ENCODE data around the gene VPS39. TPM values are rescaled to one million over a fixed set of nuclear protein-coding genes. Genes with fewer than 3 reads are reported as not detected.

The VPS39 gene
- total RNA-seq, 3 donors from 2014 or later (not counting 1 experiment from before 2014, with no cell fraction given) = 104 to 115 (median 112) TPM

GRCh38 chr15:42133356-42133755, 74.7 kb downstream of the VPS39 start:
- no peak for ATAC-seq
- Mint-ChIP-seq H3K36me3 (no peaks in the 10 kb centered on the region), H3K4me3 (no peak overlapping the region), H3K9me3 (no peaks in the 10 kb centered on the region), H3K27me3 (ENCODE audit: low read depth in 2 of 2) (peaks cover 9 to 16% of the 10 kb centered on the region in 2 donors), H3K27ac (no peak overlapping the region), H3K4me1 (no peaks in the 10 kb centered on the region)
- no peak overlapping the region for H3K4me3 ChIP-seq (ENCODE audit: low read length)
- DNase-seq = no peak
- intact Hi-C loops (cut with micrococcal nuclease) = no loop called here
- H3K27me3 ChIP-seq (ENCODE audit: control insufficient read depth, insufficient read depth, low read length) = no peaks in the 10 kb centered on the region
- 90% methylated on average over 3 of the region's 4 CpGs for WGBS (ENCODE audit: insufficient coverage)
- H3K36me3 ChIP-seq (ENCODE audit: control insufficient read depth, insufficient read depth, low read length) = no peaks in the 10 kb centered on the region
- no peaks in the 10 kb centered on the region for H3K4me1 ChIP-seq (ENCODE audit: control insufficient read depth, insufficient read depth, low read length)
- H3K27ac ChIP-seq (ENCODE audit: low read length) = no peak overlapping the region
- TF ChIP-seq, protein P1, sequence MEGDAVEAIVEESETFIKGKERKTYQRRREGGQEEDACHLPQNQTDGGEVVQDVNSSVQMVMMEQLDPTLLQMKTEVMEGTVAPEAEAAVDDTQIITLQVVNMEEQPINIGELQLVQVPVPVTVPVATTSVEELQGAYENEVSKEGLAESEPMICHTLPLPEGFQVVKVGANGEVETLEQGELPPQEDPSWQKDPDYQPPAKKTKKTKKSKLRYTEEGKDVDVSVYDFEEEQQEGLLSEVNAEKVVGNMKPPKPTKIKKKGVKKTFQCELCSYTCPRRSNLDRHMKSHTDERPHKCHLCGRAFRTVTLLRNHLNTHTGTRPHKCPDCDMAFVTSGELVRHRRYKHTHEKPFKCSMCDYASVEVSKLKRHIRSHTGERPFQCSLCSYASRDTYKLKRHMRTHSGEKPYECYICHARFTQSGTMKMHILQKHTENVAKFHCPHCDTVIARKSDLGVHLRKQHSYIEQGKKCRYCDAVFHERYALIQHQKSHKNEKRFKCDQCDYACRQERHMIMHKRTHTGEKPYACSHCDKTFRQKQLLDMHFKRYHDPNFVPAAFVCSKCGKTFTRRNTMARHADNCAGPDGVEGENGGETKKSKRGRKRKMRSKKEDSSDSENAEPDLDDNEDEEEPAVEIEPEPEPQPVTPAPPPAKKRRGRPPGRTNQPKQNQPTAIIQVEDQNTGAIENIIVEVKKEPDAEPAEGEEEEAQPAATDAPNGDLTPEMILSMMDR (IDR thresholded peaks at IDR 0.05) = no peak
- no peaks in the 10 kb centered on the region for H3K9me3 ChIP-seq (ENCODE audit: control insufficient read depth, insufficient read depth, low read length)

DNA sequence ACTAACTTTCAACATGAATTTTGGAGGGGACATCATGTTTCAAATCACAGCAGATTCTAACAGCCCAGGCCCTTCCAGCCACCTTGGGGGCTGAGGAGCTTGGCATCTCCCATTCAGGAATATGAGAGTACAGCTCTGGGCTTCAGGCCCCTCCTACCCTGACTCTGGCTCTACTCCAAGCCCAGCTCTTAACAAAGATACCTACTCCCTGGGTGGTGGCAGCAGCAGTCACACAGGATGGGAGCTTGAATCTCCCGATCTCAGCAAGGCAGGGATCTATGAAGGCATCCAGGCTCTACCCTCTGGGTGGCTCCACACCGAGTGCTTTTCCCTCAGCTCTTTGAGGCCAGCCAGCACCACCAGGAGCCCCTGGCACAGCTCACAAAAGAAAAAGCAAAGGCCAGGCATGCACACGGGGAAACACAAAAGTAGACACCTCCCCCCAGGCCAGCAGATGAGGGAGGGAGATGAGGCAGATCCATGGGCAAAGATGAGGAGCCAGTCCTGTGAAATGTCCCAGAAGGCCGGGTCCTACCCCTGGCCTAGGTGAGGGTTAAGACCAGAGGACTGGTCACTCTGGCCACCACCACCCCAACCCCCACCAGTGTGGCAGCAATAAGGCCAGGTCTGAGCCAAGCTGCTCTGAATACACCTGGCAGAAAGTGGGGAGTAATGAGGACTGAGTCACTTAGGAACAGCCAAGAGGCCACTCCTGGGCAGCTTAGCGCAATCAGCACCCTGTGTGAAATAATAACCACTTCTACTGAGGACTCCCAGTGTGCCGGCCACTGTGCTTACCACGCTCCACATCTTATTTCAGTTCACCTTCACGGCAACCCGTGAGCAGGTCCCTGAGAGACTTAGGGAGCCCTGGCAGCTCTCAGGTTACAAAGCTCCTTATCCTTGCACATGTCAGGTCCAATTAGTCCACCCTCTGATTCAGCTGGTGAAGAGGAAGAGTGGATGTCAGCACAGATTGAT, 76.0 kb downstream of the VPS39 start:
- intact Hi-C loops (cut with micrococcal nuclease) = no loop called here
- TF ChIP-seq, protein P1 (IDR thresholded peaks at IDR 0.05) = no peak
- no peak overlapping the region for H3K4me3 Mint-ChIP-seq
- Histone ChIP-seq H3K36me3 (ENCODE audit: control insufficient read depth, insufficient read depth, low read length) (no peaks in the 10 kb centered on the region), H3K27me3 (ENCODE audit: control insufficient read depth, insufficient read depth, low read length) (no peaks in the 10 kb centered on the region), H3K4me1 (ENCODE audit: control insufficient read depth, insufficient read depth, low read length) (no peaks in the 10 kb centered on the region), H3K4me3 (ENCODE audit: low read length) (no peak overlapping the region), H3K9me3 (ENCODE audit: control insufficient read depth, insufficient read depth, low read length) (no peaks in the 10 kb centered on the region), H3K27ac (ENCODE audit: low read length) (no peak overlapping the region)
- WGBS (ENCODE audit: insufficient coverage) = 91% methylated on average over 9 of the region's 9 CpGs
- no peak overlapping the region for H3K27ac Mint-ChIP-seq
- H3K9me3 Mint-ChIP-seq = no peaks in the 10 kb centered on the region
- peaks cover 16% of the 10 kb centered on the region in 2 donors for H3K27me3 Mint-ChIP-seq (ENCODE audit: low read depth in 2 of 2)
- no peaks in the 10 kb centered on the region for H3K36me3 Mint-ChIP-seq
- ATAC-seq = no peak
- H3K4me1 Mint-ChIP-seq = no peaks in the 10 kb centered on the region
- DNase-seq = no peak

- H3K4me3 Mint-ChIP-seq = no peak overlapping the region
- H3K27me3 ChIP-seq (ENCODE audit: control insufficient read depth, insufficient read depth, low read length) = no peaks in the 10 kb centered on the region
- no peak overlapping the region for H3K27ac Mint-ChIP-seq
- H3K4me1 ChIP-seq (ENCODE audit: control insufficient read depth, insufficient read depth, low read length) = no peaks in the 10 kb centered on the region
- DNase-seq (no peak), ATAC-seq (no peak)
- no peak overlapping the region for H3K4me3 ChIP-seq (ENCODE audit: low read length)
- H3K27me3 Mint-ChIP-seq (ENCODE audit: low read depth in 2 of 2) = peaks cover 16% of the 10 kb centered on the region in 2 donors
- intact Hi-C loops (cut with micrococcal nuclease) = no loop called here
- 100% methylated on average over 1 of the region's 1 CpG for WGBS (ENCODE audit: insufficient coverage)
- H3K36me3 Mint-ChIP-seq = no peaks in the 10 kb centered on the region
- no peaks in the 10 kb centered on the region for H3K4me1 Mint-ChIP-seq
- no peaks in the 10 kb centered on the region for H3K9me3 ChIP-seq (ENCODE audit: control insufficient read depth, insufficient read depth, low read length)
- H3K9me3 Mint-ChIP-seq = no peaks in the 10 kb centered on the region
- H3K27ac ChIP-seq (ENCODE audit: low read length) = no peak overlapping the region
- no peaks in the 10 kb centered on the region for H3K36me3 ChIP-seq (ENCODE audit: control insufficient read depth, insufficient read depth, low read length)
- TF ChIP-seq, protein P1 (IDR thresholded peaks at IDR 0.05) = no peak
Observed at GRCh38 chr15:42131006-42131405, 77.1 kb downstream of the VPS39 start.
